Astrocyte of the cerebellum (primary cell): Measurements from ENCODE around the gene KCNN1.
"Not testable (repeated sequence)": the region's sequence is repeated elsewhere in the genome, so short reads cannot be mapped to it uniquely, and the experiment has no call there.

Experiments
- DNase-seq: peaks from one replicate; pipeline ENCODE4 v3.0.0-alpha.2; 2011; ENCODE audit warnings: low read depth
- H3K4me3 ChIP-seq: 2 replicates; pipeline ENCODE4 v1.5.1; 2011; ENCODE audit warnings: mild to moderate bottlenecking, low read depth, low read length, moderate library complexity
- in situ Hi-C: cut with HindIII; loops from 2 replicates; pipeline ENCODE4 v1.10.0; 2017; ENCODE audit warnings: low sequenced_read_pairs
- TF ChIP-seq, protein P1 (sequence below): IDR thresholded peaks from 2 replicates; pipeline ENCODE4 v1.5.1; 2012; ENCODE audit warnings: low read length, low read depth, moderate library complexity, mild to moderate bottlenecking; ENCODE audit errors: missing control alignments

Gene KCNN1

DNA sequence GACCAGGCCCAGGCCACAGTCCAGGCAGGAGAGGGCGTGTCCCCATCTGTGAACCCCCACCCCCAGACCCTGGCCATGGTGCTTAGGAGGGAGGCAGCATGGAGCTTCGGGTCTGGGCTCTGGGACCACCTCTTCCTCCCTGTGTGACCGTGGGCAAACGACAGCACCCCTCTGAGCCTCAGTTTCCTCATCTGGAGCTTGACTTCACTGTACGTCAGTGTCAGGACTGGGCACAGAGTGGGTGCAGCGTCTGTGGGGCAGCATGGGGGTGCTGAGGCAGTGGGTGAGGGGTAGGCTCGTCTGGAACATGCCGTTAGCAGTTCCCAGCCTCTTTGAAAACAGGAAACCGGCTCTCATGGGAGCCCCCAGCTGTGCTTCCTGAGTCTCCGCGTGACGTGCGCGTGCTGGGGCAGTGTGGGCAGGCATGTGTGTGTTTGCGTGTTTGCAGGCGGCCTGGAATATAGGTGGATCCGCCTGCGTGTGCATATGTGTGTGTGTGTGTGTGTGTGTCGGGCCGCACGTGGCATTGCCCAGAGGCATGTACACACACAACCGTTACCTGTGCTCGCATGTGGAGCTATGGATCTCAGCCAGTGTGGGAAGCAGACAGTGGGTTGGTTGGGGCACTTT, 56.8 kb downstream of the KCNN1 start:
- in situ Hi-C loops, result no loop called here
- H3K4me3 ChIP-seq, result no peak overlapping the region

DNA sequence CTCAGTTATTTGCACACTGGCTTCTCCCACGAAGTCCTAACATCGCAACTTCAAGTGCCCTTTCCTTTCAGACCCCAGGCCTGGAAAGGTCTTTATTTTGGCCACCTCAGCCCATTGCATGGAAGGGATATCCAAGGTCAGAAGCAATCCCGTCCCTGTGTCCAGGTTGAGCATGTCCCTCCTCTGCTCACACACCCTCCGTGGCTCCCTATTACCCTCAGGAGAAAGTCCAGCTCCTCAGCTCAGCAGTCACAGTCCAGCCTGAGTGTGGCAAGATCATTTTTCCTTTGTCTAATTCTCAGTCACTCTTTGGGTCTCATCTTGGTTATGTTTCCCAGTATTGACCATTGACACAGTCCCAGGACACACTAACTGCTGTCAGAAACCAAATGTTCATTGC, 60.2 kb downstream of the KCNN1 start:
- TF ChIP-seq, protein P1, sequence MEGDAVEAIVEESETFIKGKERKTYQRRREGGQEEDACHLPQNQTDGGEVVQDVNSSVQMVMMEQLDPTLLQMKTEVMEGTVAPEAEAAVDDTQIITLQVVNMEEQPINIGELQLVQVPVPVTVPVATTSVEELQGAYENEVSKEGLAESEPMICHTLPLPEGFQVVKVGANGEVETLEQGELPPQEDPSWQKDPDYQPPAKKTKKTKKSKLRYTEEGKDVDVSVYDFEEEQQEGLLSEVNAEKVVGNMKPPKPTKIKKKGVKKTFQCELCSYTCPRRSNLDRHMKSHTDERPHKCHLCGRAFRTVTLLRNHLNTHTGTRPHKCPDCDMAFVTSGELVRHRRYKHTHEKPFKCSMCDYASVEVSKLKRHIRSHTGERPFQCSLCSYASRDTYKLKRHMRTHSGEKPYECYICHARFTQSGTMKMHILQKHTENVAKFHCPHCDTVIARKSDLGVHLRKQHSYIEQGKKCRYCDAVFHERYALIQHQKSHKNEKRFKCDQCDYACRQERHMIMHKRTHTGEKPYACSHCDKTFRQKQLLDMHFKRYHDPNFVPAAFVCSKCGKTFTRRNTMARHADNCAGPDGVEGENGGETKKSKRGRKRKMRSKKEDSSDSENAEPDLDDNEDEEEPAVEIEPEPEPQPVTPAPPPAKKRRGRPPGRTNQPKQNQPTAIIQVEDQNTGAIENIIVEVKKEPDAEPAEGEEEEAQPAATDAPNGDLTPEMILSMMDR, result no peak
- DNase-seq, result no peak
- H3K4me3 ChIP-seq, result no peak overlapping the region
- in situ Hi-C loops, result no loop called here

More for the DNA sequence above, 56.8 kb downstream of the KCNN1 start:
- DNase-seq, result no peak
- TF ChIP-seq, protein P1, result no peak

DNA sequence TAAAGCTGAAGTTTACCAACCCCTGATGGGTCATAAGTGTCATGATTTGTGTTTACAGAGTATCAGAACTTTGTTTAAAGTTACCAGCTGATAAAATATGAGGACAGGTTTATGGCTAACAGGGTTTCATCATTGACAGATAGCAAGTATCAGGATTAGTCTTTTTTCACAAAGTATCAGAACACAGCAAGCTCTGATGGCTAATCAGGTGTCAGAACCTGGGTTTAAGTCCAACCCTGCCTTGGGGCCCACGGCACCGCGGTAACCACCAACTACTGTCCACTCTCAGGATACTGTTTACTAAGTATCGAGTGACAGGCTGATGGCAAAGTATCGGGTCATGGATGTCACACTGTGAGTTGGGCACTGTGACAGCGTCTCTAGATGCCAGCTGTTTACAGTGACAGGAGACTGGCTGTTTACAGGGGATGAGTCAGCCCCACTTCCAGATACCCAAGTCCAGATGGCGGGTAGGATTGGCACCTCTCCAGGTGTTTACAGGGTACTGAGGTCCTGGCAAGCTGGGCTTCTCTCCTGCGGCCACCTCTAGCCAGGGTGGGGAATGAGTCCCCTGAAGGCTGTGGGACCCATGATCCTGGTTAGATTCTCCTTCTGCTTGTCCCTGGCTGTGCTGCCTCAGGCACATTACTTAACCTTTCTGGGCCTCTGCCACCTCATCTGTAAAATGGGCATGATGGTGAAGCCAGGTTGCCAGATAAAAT, 62.9 kb downstream of the KCNN1 start:
- no peak for DNase-seq
- TF ChIP-seq, protein P1, result no peak
- no peak overlapping the region for H3K4me3 ChIP-seq
- in situ Hi-C loops, result no loop called here

DNA sequence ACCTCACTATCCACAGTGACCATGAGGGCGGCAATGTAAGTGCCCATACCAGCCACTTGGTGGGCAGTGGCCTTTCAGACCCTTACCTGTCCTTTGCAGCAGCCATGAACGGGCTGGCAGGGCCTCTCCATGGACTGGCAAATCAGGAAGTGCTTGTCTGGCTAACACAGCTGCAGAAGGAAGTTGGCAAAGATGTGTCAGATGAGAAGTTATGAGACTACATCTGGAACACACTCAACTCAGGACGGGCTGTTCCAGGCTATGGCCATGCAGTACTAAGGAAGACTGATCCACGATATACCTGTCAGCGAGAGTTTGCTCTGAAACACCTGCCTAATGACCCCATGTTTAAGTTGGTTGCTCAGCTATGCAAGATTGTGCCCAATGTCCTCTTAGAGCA, 64.5 kb downstream of the KCNN1 start:
- H3K4me3 ChIP-seq, in situ Hi-C loops, DNase-seq: not testable (repeated sequence)

DNA sequence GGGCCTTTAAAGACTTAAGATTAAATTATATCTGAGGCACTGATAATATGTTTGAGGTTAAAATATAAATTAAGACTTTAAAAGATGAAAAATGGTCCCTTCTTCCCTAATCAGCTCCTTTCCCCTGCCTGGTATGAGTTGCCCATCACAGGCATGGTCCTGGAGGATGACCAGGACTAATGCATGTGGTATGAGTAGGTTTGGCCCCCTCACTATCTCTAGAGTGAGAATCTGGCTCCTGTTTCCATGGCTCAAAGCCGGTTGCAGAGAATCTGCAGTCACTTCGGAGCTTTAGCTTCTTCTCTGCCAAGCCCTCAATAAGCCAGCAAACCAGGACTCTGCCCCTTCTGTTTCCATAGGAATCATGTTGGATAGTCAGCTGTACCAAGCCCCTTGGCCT, 65.2 kb downstream of the KCNN1 start:
- in situ Hi-C loops, DNase-seq: not testable (repeated sequence)

DNA sequence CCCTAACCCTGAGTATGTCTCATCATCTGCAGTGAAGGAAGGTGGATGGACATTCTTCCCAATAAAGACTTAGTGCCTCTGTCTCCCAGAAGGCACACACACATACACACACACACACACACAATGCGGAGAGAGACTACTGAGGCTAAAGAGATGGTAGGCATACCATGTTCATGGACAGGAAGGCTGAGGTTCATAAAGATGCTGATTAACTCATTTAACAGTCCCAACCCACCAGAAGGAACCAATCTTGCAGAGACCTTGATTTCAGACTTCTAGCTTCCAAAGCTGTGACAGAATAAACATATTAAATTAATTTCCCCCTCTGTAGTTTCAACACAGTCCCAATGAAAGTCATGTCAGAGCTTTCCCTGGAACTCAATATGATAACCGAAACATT, 74.1 kb downstream of the KCNN1 start:
- no peak overlapping the region for H3K4me3 ChIP-seq
- TF ChIP-seq, protein P1, result no peak
- DNase-seq, result no peak
- in situ Hi-C loops, result no loop called here

More for the DNA sequence above, 65.2 kb downstream of the KCNN1 start:
- H3K4me3 ChIP-seq, result not testable (repeated sequence)

DNA sequence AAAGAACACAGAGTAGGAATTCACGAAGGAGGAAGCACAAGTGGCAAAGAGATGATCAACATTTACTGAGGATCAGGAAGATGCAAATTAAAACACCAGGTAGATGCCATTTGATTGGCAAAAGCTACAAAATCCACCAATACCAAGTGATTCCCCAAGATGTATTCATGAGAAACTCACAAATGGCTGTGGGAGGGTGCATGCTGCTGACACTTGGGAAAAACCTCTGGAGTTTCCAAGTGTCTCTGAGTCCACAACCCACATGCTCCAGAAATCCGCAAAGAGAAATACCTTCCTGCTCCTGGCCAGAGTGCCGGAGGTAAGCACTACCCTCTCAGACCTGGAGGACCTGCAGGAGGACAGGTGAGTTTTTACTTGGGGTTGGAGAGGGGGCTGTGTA, 76.8 kb downstream of the KCNN1 start:
- TF ChIP-seq, protein P1, result no peak
- no peak overlapping the region for H3K4me3 ChIP-seq
- in situ Hi-C loops, result no loop called here
- DNase-seq, result no peak
